GM23338 (cell line): Measurements from ENCODE around the gene OLFML3. TPM values are rescaled to one million over a fixed set of nuclear protein-coding genes. Genes with fewer than 3 reads are reported as not detected.

Experiments
- ATAC-seq: fragments of 200-7000 bp; cut with Tn5 transposase; 3 replicates; pipeline ENCODE4 v1.9.1; 2020
- DNase-seq: peaks from one replicate; pipeline ENCODE4 v3.0.0-alpha.2; 2015; ENCODE audit warnings: low spot score
- H2AFZ ChIP-seq: fragments of 200-600 bp; sonication (generic); 2 replicates; pipeline ENCODE4 v1.8.0; 2016; ENCODE audit warnings: antibody characterized with exemption, mild to moderate bottlenecking, moderate library complexity
- H3F3A ChIP-seq: fragments of 200-600 bp; sonication (generic); replicated peaks from 2 replicates; pipeline ENCODE4 v1.8.0; 2017; ENCODE audit warnings: antibody characterized with exemption, mixed run types, low read depth
- H3K27ac ChIP-seq: fragments of 200-600 bp; sonication (generic); 2 replicates; pipeline ENCODE4 v1.6.1; 2016; ENCODE audit warnings: low read depth
- H3K27me3 ChIP-seq: fragments of 200-600 bp; sonication (generic); 2 replicates; pipeline ENCODE4 v1.8.0; 2016; ENCODE audit warnings: mild to moderate bottlenecking, mixed run types, moderate library complexity; ENCODE audit not compliant: insufficient read depth
- H3K36me3 ChIP-seq: fragments of 200-600 bp; sonication (generic); 2 replicates; pipeline ENCODE4 v1.8.0; 2016; ENCODE audit warnings: mild to moderate bottlenecking; ENCODE audit not compliant: insufficient read depth
- H3K4me1 ChIP-seq: fragments of 200-600 bp; sonication (generic); 2 replicates; pipeline ENCODE4 v1.8.0; 2016; ENCODE audit warnings: mild to moderate bottlenecking, moderate library complexity; ENCODE audit not compliant: insufficient read depth
- H3K4me2 ChIP-seq: fragments of 200-600 bp; sonication (generic); 2 replicates; pipeline ENCODE4 v1.7.1; 2017; ENCODE audit warnings: mixed run types
- H3K4me3 ChIP-seq: fragments of 200-600 bp; sonication (generic); 2 replicates; pipeline ENCODE4 v1.6.1; 2016; ENCODE audit warnings: mixed run types
- H3K79me2 ChIP-seq: fragments of 200-600 bp; sonication (generic); replicated peaks from 2 replicates; pipeline ENCODE4 v1.8.0; 2017; ENCODE audit warnings: mild to moderate bottlenecking; ENCODE audit not compliant: insufficient read depth
- H3K9me2 ChIP-seq: fragments of 200-600 bp; sonication (generic); 2 replicates; pipeline ENCODE4 v1.8.0; 2017; ENCODE audit not compliant: insufficient read depth
- H4K20me1 ChIP-seq: fragments of 200-600 bp; sonication (generic); replicated peaks from 2 replicates; pipeline ENCODE4 v1.8.0; 2017; ENCODE audit warnings: mild to moderate bottlenecking; ENCODE audit not compliant: insufficient read depth
- H3K27ac Mint-ChIP-seq: 2 replicates; pipeline ENCODE4 v1.8.0; 2020; ENCODE audit warnings: inconsistent platforms, mild to moderate bottlenecking, moderate library complexity, mixed read lengths
- H3K27me3 Mint-ChIP-seq: 3 replicates; pipeline ENCODE4 v1.8.0; 2022; ENCODE audit warnings: low read depth, mild to moderate bottlenecking, moderate library complexity, mixed read lengths, inconsistent platforms; ENCODE audit not compliant: insufficient read depth, poor library complexity
- H3K36me3 Mint-ChIP-seq: 3 replicates; pipeline ENCODE4 v1.8.0; 2021; ENCODE audit warnings: low read depth, mild to moderate bottlenecking, inconsistent platforms, moderate library complexity, mixed read lengths
- H3K4me1 Mint-ChIP-seq: 3 replicates; pipeline ENCODE4 v1.8.0; 2020; ENCODE audit warnings: mild to moderate bottlenecking, inconsistent platforms, mixed read lengths
- H3K4me3 Mint-ChIP-seq: 3 replicates; pipeline ENCODE4 v1.8.0; 2021; ENCODE audit warnings: moderate library complexity, mild to moderate bottlenecking, inconsistent platforms, mixed read lengths
- H3K9me3 Mint-ChIP-seq: 3 replicates; pipeline ENCODE4 v1.8.0; 2020; ENCODE audit warnings: moderate library complexity, mild to moderate bottlenecking, inconsistent platforms, mixed read lengths
- CREB1 ChIP-seq: fragments of 250-450 bp; sonication (Bioruptor Pico); IDR thresholded peaks from 2 replicates; pipeline ENCODE4 v1.5.0; 2020; ENCODE audit warnings: low read depth, mild to moderate bottlenecking, moderate library complexity
- CTCF ChIP-seq, 2 experiments: fragments of 200-600 bp in 1 of 2; sonication (generic) in 1 of 2; conservative IDR thresholded peaks; 2 replicates each; pipeline versions ENCODE4 v1.5.1 to v1.6.1; 2016 to 2017; ENCODE audit warnings: antibody characterized with exemption in 2 of 2, low read depth in 2 of 2, mild to moderate bottlenecking in 2 of 2, moderate library complexity in 1 of 2
- EZH2 ChIP-seq: fragments of 200-600 bp; sonication (generic); IDR thresholded peaks from one replicate; pipeline ENCODE4 v1.8.0; 2017; ENCODE audit warnings: antibody characterized with exemption, mild to moderate bottlenecking, low read depth; ENCODE audit not compliant: unreplicated experiment
- EZH2phosphoT487 ChIP-seq: fragments of 200-600 bp; sonication (generic); IDR thresholded peaks from one replicate; pipeline ENCODE4 v1.8.1; 2018; ENCODE audit warnings: antibody characterized with exemption; ENCODE audit not compliant: unreplicated experiment
- NANOG ChIP-seq: IDR thresholded peaks from 2 replicates; pipeline ENCODE4 v1.6.1; 2016; ENCODE audit warnings: antibody characterized with exemption, borderline replicate concordance
- POLR2AphosphoS5 ChIP-seq: IDR thresholded peaks from 2 replicates; pipeline ENCODE4 v1.6.1; 2016; ENCODE audit warnings: antibody characterized with exemption, low read depth
- STAT1 ChIP-seq: IDR thresholded peaks from one replicate; pipeline ENCODE4 v1.6.1; 2016; ENCODE audit warnings: antibody characterized with exemption; ENCODE audit not compliant: unreplicated experiment
- ZNF114 ChIP-seq: fragments of 250-450 bp; sonication (Bioruptor Pico); IDR thresholded peaks from 2 replicates; pipeline ENCODE4 v1.5.0; 2020; ENCODE audit warnings: mild to moderate bottlenecking, moderate library complexity
- ZNF331 ChIP-seq: fragments of 250-450 bp; sonication (Bioruptor Pico); IDR thresholded peaks from 2 replicates; pipeline ENCODE4 v1.5.0; 2020; ENCODE audit warnings: low read depth, mild to moderate bottlenecking, moderate library complexity
- polyA plus RNA-seq: library from polyadenylated mRNA; unstranded; fragments of >200 nt; fragmentation: Nextera tagmentation; extraction: Ambion mirVana; gene quantifications from 2 replicates; pipeline ENCODE4 v1.2.1, GENCODE V29; 2016
- total RNA-seq: library from RNA; depleted of rRNA; stranded (reverse); fragments of >200 nt; shearing (Covaris generic); gene quantifications from 2 replicates; pipeline ENCODE4 v1.2.3, GENCODE V29; 2014
- TF ChIP-seq, protein P1 (sequence below): IDR thresholded peaks from one replicate; pipeline ENCODE4 v1.6.1; 2018; ENCODE audit warnings: antibody characterized with exemption; ENCODE audit not compliant: unreplicated experiment
- TF ChIP-seq, protein P2 (sequence below): IDR thresholded peaks from 2 replicates; pipeline ENCODE4 v1.6.1; 2016; ENCODE audit warnings: antibody characterized with exemption

OLFML3 gene
- total and polyA plus RNA-seq, 2 experiments from 2014 or later, result 42.8 to 69.9 TPM

DNA sequence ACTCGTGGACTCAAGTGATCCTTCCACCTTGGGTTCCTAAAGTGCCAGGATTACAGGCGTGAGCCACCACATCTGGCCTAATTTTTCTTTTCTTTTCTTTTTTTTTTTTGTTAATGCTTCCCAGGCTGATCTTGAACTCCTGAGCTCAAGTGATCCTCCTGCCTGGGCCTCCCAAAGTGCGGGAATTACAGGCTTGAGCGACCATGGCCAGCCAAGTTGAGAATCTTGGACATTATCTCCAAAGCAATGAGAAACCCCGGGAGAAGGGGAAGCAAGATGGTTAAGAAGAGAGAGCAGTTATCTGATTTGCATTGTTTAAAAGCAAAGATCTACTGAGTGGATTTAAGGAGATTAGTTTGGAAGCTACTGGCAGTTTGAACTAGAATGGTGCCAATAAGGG, 41.1 kb upstream of the OLFML3 start:
- Histone ChIP-seq H3K4me1 (0 out of 2 replicates have a peak, but pooled peaks cover 8% of the 10 kb centered on the region), H4K20me1 (peaks cover 26% of the 10 kb centered on the region), H3K4me2 (no peak overlapping the region), H3K27me3 (no peaks in the 10 kb centered on the region), H3K9me2 (no peaks in the 10 kb centered on the region), H3K4me3 (no peak overlapping the region), H3K36me3 (no peaks in the 10 kb centered on the region; the same call in 1 of the 2 replicates), H3K27ac (no peak overlapping the region), H2AFZ (no peak overlapping the region), H3F3A (no peaks in the 10 kb centered on the region), H3K79me2 (peaks cover 75% of the 10 kb centered on the region)
- no peak for ATAC-seq
- Mint-ChIP-seq H3K9me3 (no peaks in the 10 kb centered on the region), H3K27me3 (no peaks in the 10 kb centered on the region), H3K4me1 (peaks cover 10% of the 10 kb centered on the region), H3K36me3 (peaks cover 15% of the 10 kb centered on the region; the same call in 2 of the 3 replicates), H3K4me3 (no peak overlapping the region), H3K27ac (0 out of 2 replicates have a peak overlapping the region, but pooled peaks have one; percentile 19)
- no peak for TF ChIP-seq NANOG
- TF ChIP-seq STAT1, result no peak
- TF ChIP-seq EZH2, result no peak
- TF ChIP-seq, protein P1, sequence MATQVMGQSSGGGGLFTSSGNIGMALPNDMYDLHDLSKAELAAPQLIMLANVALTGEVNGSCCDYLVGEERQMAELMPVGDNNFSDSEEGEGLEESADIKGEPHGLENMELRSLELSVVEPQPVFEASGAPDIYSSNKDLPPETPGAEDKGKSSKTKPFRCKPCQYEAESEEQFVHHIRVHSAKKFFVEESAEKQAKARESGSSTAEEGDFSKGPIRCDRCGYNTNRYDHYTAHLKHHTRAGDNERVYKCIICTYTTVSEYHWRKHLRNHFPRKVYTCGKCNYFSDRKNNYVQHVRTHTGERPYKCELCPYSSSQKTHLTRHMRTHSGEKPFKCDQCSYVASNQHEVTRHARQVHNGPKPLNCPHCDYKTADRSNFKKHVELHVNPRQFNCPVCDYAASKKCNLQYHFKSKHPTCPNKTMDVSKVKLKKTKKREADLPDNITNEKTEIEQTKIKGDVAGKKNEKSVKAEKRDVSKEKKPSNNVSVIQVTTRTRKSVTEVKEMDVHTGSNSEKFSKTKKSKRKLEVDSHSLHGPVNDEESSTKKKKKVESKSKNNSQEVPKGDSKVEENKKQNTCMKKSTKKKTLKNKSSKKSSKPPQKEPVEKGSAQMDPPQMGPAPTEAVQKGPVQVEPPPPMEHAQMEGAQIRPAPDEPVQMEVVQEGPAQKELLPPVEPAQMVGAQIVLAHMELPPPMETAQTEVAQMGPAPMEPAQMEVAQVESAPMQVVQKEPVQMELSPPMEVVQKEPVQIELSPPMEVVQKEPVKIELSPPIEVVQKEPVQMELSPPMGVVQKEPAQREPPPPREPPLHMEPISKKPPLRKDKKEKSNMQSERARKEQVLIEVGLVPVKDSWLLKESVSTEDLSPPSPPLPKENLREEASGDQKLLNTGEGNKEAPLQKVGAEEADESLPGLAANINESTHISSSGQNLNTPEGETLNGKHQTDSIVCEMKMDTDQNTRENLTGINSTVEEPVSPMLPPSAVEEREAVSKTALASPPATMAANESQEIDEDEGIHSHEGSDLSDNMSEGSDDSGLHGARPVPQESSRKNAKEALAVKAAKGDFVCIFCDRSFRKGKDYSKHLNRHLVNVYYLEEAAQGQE, result no peak
- no peak for TF ChIP-seq CREB1
- TF ChIP-seq, protein P2, sequence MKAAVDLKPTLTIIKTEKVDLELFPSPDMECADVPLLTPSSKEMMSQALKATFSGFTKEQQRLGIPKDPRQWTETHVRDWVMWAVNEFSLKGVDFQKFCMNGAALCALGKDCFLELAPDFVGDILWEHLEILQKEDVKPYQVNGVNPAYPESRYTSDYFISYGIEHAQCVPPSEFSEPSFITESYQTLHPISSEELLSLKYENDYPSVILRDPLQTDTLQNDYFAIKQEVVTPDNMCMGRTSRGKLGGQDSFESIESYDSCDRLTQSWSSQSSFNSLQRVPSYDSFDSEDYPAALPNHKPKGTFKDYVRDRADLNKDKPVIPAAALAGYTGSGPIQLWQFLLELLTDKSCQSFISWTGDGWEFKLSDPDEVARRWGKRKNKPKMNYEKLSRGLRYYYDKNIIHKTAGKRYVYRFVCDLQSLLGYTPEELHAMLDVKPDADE, result no peak
- TF ChIP-seq POLR2AphosphoS5, result no peak
- no peak for TF ChIP-seq CTCF (conservative IDR thresholded peaks at IDR 0.05; ENCODE audit: low read depth in 2 of 2)
- no peak for TF ChIP-seq ZNF114 (CRISPR knock-in tag)
- no peak for TF ChIP-seq ZNF331 (CRISPR knock-in tag)
- TF ChIP-seq EZH2phosphoT487, result no peak
- DNase-seq, result no peak
